Central memory CD4-positive, alpha-beta T cell (primary cell): Measurements from ENCODE around the gene SLC44A2.

ENCODE experiments used
- DNase-seq: peaks from one replicate; pipeline ENCODE4 v3.0.0; 2022

SLC44A2 gene

DNA sequence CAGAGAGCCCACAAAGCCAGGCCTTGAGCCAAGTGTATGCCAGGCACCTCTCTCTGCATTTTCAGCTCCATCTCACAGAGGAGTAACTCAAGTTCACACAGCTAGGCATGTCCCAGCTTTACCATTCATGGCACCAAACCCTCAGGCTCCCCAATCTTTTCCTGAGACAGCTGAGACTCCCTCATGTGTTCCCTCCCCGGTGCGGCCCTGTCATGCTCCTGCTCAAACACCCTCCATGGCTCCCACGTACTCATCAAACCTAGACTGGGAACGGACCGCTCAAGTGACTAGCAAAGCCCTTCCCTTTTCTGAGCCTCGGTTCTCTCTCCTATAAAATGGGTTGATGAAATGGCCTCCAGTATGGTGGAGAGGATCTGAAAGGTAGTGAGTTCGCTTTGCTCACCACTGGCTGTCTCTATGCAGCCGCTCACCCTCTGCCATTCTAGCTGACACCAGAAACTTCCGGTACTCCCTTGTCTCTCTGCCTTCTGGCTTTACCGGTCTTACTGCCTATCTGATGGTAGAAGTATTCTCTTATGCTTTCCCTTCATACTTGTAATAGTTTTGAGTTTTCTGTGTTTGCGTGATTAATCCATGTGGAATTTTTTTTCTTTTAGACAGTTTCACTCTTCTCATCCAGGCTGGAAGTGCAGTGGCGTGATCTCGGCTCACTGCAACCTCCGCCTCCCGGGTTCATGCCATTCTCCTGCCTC, 7.8 kb upstream of the SLC44A2 start:
- DNase-seq, result no peak

- DNase-seq, result no peak
Observed at GRCh38 chr19:10618846-10619245, 6.5 kb upstream of the SLC44A2 start.

DNA sequence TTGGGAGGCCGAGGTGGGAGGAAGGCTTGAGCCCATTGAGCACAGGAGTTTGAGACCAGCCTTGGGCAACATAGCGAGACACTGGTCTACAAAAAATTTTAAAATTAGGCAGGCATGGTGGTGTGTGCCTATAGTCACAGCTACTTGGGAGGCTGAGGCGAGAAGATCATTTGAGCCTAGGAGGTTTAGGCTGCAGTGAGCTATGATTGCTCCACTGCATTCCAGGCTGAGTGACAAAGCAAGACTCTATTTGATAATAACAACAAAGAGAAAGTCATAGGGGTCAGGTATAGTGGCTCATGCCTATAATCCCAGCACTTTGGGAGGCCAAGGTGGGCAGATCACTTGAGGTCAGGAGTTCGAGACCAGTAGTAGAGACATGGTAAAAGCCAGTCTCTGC, 4.6 kb upstream of the SLC44A2 start:
- DNase-seq, result no peak

DNA sequence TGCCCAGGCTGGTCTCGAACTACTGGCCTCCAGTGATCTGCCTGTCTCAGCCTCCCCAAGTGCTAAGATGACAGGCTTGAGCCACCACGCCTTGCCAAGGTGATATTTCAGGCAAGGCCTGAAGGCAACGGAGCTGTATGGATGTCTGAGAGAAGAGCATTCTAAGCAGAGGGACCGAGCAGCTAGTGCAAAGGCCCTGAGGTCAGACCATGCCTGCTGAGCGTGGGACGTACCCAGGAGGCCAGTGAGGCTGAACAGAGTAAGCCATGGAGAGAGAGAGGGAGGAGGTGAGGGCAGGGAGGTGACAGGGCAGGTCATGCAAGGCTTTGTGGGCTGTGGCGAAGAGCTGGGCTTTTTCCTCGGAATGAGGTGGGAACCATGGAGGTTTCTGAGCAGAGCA, 3.4 kb upstream of the SLC44A2 start:
- no peak for DNase-seq

DNA sequence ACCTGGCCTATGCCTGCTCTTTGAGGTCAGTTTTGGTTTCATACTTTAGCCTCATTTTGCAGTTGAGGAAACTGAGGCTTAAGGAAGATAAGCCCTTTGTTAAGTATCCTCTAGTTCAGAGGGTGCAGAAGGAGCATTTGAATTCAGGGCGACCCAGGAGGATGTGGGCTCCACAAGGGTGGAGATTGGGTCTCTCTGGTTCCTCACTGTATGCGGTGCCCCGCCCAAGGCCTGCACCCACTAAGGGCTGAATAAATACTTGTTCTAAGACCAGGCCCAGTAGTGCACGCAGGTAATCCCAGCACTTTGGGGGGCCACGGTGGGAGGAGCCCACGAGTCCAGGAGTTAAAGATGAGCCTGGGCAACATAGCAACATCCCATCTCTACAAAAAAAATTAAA, 768 bp upstream of the SLC44A2 start:
- peak; percentile 33 for DNase-seq

DNA sequence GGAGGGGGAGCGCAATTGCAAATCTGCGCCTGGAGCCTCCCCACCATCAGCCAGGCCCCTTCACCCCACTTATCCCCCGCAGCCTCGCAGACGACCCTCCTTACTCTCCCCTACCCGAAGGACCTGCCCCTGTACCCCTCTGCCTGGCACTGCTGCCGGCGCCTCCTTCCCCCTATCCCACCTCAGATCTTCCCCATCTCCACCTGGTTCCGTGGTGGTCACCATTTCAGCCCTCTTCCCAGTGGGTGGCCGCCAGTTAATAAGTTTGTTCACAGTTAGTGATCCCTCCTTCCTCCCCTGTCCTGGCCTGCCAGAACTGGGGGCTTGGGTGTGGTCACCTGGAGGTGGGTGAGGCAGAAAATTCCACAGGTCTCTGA, 397 bp downstream of the SLC44A2 start:
- DNase-seq, result no peak

- DNase-seq, result no peak
Observed at GRCh38 chr19:10631874-10632273, 6.5 kb downstream of the SLC44A2 start.

DNA sequence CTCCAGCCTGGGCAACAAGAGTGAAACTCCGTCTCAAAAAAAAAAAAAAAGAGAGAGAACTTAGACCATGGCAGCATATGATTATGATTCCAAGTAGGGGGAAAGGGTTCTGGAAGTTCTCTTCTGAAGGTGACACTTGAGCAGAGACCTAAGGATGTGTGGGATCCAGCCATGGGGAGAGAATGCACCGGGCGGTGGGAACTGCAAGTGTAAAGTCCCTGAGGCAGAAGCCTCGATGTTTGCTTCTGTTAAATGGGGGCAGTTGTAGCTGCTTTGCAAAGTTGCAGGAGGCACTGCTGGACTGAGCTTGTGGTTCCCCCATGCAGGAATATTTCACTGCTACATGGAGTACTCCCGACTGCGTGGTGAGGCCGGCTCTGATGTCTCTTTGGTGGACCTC, 9.1 kb downstream of the SLC44A2 start:
- no peak for DNase-seq

DNA sequence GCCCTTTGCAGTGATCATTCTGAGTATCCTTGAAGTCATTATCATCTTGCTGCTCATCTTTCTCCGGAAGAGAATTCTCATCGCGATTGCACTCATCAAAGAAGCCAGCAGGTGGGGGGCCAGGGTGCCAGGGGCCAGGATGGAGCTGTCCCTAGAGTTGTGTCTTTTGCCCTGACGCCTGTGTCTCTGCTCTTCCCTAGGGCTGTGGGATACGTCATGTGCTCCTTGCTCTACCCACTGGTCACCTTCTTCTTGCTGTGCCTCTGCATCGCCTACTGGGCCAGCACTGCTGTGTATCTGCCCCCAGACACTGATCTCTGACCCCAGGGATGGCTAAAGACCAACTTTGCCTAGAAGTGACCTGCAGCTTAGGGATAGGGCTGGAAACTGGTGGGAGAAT, 9.6 kb downstream of the SLC44A2 start:
- no peak for DNase-seq

DNA sequence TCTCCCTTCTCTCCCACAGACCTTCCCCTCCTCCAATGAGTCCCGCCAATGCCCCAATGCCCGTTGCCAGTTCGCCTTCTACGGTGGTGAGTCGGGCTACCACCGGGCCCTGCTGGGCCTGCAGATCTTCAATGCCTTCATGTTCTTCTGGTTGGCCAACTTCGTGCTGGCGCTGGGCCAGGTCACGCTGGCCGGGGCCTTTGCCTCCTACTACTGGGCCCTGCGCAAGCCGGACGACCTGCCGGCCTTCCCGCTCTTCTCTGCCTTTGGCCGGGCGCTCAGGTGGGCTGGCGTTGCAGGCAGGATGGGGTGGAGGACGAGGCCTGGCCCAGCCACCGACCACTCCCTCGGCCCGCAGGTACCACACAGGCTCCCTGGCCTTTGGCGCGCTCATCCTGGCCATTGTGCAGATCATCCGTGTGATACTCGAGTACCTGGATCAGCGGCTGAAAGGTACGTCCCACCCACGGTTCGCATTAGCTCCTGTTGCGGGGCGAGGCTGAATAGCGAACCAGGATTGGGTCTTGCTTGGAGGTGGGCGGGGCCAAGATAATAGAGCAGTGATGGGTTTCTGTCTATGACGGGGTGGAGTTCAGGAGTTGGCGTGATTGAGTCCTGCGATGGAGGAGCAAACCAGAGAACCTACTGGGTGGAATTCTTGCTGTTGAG, 11.1 kb downstream of the SLC44A2 start:
- no peak for DNase-seq

DNA sequence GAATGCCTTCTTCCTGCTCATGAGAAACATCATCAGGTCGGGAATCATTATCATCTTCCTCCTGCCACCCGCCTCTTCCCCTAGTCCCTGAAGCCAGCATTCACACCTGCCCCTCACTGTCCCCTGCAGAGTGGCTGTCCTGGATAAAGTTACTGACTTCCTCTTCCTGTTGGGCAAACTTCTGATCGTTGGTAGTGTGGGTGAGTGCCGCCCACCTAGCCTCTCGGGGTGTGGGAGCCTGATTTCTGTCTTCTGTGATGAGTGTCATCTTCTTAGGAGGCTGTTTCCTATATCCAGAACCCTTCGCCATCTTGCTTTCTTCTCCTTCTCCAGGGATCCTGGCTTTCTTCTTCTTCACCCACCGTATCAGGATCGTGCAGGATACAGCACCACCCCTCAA, 12.5 kb downstream of the SLC44A2 start:
- DNase-seq, result no peak

DNA sequence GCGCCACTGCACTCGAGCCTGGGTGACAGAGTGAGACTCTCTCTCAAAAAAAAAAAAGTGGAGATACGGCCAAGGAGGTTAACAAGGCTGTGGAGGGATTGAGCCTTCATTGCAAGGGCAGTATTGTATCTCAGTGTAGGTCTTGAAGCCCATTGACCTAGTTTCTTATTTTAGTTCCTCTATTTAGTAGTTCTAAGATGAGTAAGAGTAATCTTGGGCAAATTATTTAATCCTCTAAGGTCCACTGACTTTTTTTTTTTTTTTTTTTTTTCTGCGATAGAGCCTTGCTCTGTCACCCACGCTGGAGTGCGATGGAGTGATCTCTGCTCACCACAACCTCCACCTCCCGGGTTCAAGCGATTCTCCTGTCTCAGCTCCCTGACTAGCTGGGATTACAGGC, 14.5 kb downstream of the SLC44A2 start:
- no peak for DNase-seq

DNA sequence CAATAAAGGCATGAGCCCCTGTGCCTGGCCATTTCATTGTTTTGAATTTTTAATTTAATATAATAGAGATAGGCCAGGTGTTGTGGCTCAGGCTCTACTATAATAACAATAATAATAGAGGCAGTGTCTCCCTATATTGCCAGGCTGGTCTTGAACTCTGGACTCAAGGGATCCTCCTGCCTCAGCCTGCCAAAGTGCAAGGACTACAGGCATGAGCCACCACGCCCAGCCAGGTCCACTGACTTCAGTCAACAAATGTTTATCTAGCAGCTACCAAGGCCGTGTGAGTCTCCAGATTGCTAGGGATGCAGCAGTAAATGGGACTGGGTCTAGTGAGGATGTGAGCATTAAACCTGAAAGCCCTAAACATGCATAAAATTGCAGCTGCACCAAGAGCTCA, 15.0 kb downstream of the SLC44A2 start:
- no peak for DNase-seq

DNA sequence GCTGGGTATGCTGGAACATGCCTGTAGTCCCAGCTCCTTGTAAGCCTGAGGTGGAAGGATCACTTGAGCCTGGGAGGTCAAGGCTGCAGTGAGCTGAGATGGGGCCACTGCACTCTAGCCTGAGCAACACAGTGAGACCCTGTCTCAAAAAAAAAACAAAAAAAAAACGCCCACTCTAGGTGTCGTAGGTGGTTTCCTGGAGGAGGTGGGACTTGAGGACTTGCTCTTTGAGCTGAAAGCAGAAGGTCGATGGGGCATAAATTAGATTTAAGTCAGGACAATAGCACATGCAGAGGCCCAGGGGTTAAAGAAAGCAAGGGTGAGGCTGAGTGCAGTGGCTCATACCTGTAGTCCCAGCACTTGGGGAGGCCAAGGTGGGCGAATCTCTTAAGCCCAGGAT, 15.9 kb downstream of the SLC44A2 start:
- no peak for DNase-seq

DNA sequence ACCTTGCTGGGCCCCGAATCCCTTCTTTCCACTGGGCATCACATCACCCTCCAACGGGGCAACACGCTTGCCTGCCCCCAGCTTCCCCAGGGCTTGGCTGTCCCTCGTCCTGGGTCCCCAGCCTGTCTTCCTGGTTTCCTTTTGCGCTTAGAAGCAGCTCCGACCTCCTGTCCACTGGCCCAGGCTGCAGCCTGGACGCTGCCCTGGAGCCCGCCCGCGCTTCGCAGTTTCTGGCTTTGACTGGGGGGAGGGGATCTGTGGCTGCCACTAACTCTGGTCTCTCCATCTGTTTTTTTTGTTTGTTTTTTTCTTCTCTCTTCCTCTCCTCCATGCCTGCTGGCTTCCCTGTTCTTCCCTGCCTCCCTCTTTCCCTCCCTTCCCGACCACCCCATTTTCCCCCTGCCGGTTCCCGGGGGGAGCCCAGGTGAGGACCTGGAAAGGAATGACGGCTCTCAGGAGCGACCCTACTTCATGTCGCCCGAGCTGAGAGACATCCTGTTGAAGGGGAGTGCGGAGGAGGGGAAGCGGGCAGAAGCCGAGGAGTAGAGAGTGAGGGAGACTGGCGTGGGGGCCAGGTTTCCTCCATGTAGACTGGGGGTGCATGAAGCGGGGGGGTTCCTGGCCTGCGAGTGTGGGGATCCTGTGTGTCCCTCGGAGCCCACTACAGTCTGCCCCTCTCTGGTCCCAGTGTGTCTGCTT, 17.3 kb downstream of the SLC44A2 start:
- no peak for DNase-seq

DNA sequence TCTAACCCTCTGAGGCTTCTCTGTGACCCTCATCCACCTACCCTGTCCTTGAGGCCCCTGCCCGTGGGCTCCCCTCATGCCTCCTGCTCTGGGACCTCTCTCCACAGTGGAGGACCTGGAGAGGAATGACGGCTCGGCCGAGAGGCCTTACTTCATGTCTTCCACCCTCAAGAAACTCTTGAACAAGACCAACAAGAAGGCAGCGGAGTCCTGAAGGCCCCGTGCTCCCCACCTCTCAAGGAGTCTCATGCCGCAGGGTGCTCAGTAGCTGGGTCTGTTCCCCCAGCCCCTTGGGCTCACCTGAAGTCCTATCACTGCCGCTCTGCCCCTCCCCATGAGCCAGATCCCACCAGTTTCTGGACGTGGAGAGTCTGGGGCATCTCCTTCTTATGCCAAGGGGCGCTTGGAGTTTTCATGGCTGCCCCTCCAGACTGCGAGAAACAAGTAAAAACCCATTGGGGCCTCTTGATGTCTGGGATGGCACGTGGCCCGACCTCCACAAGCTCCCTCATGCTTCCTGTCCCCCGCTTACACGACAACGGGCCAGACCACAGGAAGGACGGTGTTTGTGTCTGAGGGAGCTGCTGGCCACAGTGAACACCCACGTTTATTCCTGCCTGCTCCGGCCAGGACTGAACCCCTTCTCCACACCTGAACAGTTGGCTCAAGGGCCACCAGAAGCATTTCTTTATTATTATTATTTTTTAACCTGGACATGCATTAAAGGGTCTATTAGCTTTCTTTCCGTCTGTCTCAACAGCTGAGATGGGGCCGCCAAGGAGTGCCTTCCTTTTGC, 18.0 kb downstream of the SLC44A2 start:
- DNase-seq, result no peak

- no peak for DNase-seq
Observed at GRCh38 chr19:10643968-10644259, 18.6 kb downstream of the SLC44A2 start.

DNA sequence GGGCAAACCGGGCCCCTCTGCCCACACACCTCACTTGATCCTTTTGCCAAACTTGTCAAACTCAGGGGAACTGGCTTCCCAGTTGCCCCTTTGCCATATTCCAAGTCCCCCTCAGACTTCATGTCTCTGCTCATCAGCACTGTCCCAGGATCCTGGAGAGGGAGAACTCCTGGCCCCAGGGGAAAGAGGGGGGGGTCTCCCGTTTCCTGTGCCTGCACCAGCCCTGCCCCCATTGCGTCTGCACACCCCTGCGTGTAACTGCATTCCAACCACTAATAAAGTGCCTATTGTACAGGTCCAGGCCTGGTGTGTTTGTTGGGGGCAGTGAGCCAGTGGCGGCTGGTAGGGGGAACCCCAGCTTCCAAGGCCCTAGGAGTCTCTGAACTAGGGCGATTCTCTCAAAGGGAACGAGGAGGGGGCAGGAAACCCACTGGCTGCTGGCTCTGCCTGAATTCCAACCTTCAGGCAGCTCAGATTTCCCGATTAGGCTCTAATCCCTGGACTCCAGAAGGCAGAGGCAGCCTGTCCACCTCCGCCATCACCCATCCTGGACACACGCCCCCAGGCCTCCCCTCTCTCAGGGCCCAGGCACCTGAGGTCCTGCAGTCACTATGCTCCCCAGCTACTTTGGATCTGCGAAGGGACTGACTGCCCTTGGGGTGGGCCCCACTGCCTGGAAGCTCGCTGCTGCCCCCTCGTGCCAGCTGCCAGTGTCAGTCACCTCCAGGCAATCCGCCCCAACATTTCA, 19.1 kb downstream of the SLC44A2 start:
- peak; percentile 76 for DNase-seq

DNA sequence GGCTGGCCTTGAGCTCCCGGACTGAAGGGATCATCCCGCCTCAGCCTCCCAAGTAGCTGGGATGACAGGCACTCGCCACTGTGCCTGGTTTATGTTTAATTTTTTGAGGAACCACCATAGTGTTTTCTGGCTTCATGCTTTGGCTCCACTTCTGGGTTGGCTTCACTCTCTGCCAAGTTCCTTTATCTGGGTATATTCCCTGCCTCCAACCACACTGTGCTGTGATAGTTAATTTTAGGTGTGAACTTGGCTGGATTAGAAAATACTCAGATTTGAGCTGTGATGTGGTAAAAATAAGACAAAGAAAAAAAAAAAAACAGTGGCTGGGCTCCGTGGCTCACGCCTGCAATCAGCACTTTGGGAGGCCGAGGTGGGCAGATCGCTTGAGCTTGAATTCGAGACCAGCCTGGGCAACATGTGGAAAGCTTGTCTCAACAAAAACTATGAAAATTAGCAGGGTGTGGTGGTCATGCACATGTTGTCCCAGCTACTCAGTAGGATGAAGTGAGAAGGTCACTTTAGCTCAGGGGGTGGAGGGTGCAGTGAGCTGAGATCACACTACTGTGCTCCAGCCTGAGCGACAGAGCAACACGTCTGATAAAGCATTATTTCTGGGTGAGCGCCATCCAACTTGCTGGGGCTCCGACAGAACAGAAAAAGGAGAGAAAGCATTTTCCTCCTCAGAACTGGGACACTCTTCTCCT, 21.3 kb downstream of the SLC44A2 start:
- DNase-seq, result no peak

- DNase-seq, result no peak
Observed at GRCh38 chr19:10648360-10648759, 23.0 kb downstream of the SLC44A2 start.

DNA sequence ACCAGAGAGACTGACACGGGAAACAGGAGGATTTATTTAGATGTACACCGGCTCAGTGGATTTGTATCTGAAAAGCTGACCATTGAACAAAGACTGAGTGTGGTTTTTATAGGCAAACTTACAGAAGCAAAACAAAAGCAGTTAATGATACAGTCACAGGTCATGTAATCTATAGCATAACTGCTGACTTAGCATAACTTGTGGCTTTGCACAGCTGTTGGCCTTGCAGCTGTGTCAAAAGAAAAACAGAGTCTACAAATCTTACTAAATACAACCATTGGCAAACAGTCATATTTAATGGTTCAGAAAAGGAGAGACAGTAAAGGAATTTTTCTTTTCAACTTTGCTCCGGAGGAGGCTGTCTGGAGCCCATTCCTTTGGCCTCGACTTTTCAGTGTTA, 26.5 kb downstream of the SLC44A2 start:
- no peak for DNase-seq

- DNase-seq, result no peak
Observed at GRCh38 chr19:10653482-10653731, 28.1 kb downstream of the SLC44A2 start.
